ENCODE data around the gene ABLIM3. TPM values are rescaled to one million over a fixed set of nuclear protein-coding genes. Genes with fewer than 3 reads are reported as not detected.

ABLIM3 gene
- total RNA-seq, 2 experiments from 2014 or later: not detected

- Mint-ChIP-seq H3K9me3 (no peaks in the 10 kb centered on the region), H3K36me3 (ENCODE audit: low read depth) (no peaks in the 10 kb centered on the region), H3K27me3 (peaks cover 3% of the 10 kb centered on the region), H3K4me1 (peaks cover 6% of the 10 kb centered on the region), H3K27ac (no peak overlapping the region), H3K4me3 (no peak overlapping the region)
- ChIA-PET POLR2A (no interaction called here), CTCF (interaction anchor here (0.6 to 1.0 kb wide), 2 partner anchors 162 to 249 kb away, joined by 3 read pairs; no protein-coding TSS in a partner anchor)
- DNase-seq: no peak
Measured at GRCh38 chr5:149228618-149229297, 87.5 kb downstream of the ABLIM3 start.

DNA sequence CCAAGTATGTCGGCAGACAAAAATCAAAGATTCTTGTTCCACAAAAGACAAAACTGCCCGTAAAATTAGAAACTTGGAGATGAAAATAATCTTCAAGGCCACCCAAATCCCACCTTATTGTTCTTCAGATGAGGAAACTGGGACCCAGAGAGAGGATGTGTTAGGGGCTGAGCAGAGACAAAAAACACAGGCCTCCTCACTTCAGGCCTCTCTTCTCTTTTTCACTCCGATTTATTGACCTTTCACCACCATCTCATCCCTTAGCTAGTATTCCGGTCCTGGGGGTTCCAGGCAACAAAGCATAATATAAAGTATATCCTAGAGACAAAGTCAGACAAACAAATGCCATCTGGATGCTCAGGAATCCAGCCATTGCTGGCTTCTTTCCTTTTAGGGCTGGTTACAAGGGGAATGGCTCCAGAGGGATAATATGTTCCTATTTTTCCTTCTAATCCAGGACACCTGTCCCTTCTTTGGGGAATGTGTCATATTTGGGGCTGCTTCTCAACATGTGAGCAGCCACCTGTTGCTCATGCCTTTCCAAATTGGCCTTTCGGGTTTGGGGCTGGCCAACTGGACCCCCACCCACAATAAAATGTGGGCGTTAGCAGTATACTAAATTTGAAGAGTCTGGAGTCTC, 88.1 kb downstream of the ABLIM3 start:
- peaks cover 6% of the 10 kb centered on the region for H3K4me1 Mint-ChIP-seq
- no peak for DNase-seq
- POLR2A ChIA-PET: no interaction called here
- no peaks in the 10 kb centered on the region for H3K9me3 Mint-ChIP-seq
- CTCF ChIA-PET: interaction anchor here (0.6 to 1.0 kb wide), 2 partner anchors 162 to 248 kb away, joined by 3 read pairs; no protein-coding TSS in a partner anchor
- H3K36me3 Mint-ChIP-seq (ENCODE audit: low read depth): no peaks in the 10 kb centered on the region
- no peak overlapping the region for H3K27ac Mint-ChIP-seq
- peaks cover 6% of the 10 kb centered on the region for H3K27me3 Mint-ChIP-seq
- H3K4me3 Mint-ChIP-seq: no peak overlapping the region

GRCh38 chr5:149235841-149236240, 94.5 kb downstream of the ABLIM3 start:
- H3K27ac Mint-ChIP-seq: no peak overlapping the region
- no peaks in the 10 kb centered on the region for H3K9me3 Mint-ChIP-seq
- ChIA-PET POLR2A (no interaction called here), CTCF (no interaction called here)
- peaks cover 5% of the 10 kb centered on the region for H3K36me3 Mint-ChIP-seq (ENCODE audit: low read depth)
- H3K27me3 Mint-ChIP-seq: peaks cover 12% of the 10 kb centered on the region
- DNase-seq: no peak
- no peak overlapping the region for H3K4me3 Mint-ChIP-seq
- peaks cover 24% of the 10 kb centered on the region for H3K4me1 Mint-ChIP-seq

DNA sequence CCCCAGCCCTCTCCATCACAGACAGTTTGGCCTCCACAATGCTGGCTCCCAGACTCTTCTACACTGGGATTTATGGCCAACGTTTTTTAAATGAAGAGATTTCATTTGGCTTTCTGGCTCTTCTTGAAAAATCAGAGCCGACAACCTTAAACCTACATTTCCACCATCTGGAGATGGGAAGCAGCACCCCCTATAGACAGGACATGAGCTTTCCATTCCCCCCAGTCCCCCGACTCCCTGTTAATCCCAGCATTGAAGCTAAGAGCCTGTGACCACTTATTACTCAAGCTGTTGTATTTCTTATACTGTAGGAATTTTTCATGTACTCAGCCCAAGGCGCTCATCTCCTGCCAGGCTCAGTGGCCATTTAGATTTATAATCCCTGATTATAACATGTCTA, 96.4 kb downstream of the ABLIM3 start:
- no peak overlapping the region for H3K4me3 Mint-ChIP-seq
- POLR2A ChIA-PET: no interaction called here
- no peak for DNase-seq
- no peak overlapping the region for H3K27ac Mint-ChIP-seq
- peaks cover 8% of the 10 kb centered on the region for H3K36me3 Mint-ChIP-seq (ENCODE audit: low read depth)
- H3K9me3 Mint-ChIP-seq: no peaks in the 10 kb centered on the region
- peaks cover 38% of the 10 kb centered on the region for H3K4me1 Mint-ChIP-seq
- peaks cover 12% of the 10 kb centered on the region for H3K27me3 Mint-ChIP-seq
- CTCF ChIA-PET: interaction anchor here (1.5 kb wide), 1 partner anchor 15 kb away, joined by 3 read pairs; no protein-coding TSS in a partner anchor

- POLR2A ChIA-PET: no interaction called here
Measured at GRCh38 chr5:149238540-149238939, 97.2 kb downstream of the ABLIM3 start.

DNA sequence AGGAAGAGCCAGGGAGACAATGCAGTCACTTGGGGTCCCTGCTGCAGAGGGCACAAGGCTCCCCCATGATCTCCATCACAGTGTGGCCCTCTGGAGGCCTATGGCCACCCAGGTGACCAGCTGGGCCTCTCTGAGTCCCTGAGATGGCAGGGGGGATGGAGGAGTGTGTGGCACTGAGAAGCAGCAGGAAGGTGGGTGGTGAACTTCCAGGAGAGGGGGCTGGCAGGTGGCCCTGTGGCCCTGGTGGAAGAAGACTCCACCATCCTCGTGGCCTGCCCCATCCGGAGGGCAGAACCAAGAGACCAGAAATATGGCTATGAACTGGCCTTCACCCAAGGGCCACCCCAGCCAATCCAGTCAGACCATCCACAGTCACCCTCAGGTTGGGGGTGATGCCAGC, 98.6 kb downstream of the ABLIM3 start:
- peaks cover 40% of the 10 kb centered on the region for H3K4me1 Mint-ChIP-seq
- H3K27me3 Mint-ChIP-seq: peaks cover 7% of the 10 kb centered on the region
- DNase-seq: peak; percentile 8
- H3K9me3 Mint-ChIP-seq: no peaks in the 10 kb centered on the region
- ChIA-PET CTCF (interaction anchor here (0.8 to 1.2 kb wide), 3 partner anchors 11 to 203 kb away, joined by 3 to 5 read pairs (median 4); no protein-coding TSS in a partner anchor), POLR2A (no interaction called here)
- peaks cover 8% of the 10 kb centered on the region for H3K36me3 Mint-ChIP-seq (ENCODE audit: low read depth)
- H3K27ac Mint-ChIP-seq: peak overlapping the region; percentile 98
- H3K4me3 Mint-ChIP-seq: no peak overlapping the region

More at GRCh38 chr5:149238540-149238939, 97.2 kb downstream of the ABLIM3 start:
- no peak overlapping the region for H3K4me3 Mint-ChIP-seq
- no peak for DNase-seq
- H3K36me3 Mint-ChIP-seq (ENCODE audit: low read depth): peaks cover 8% of the 10 kb centered on the region
- no peaks in the 10 kb centered on the region for H3K9me3 Mint-ChIP-seq
- peaks cover 9% of the 10 kb centered on the region for H3K27me3 Mint-ChIP-seq
- peak overlapping the region; percentile 98 for H3K27ac Mint-ChIP-seq
- peaks cover 40% of the 10 kb centered on the region for H3K4me1 Mint-ChIP-seq
- CTCF ChIA-PET: no interaction called here

DNA sequence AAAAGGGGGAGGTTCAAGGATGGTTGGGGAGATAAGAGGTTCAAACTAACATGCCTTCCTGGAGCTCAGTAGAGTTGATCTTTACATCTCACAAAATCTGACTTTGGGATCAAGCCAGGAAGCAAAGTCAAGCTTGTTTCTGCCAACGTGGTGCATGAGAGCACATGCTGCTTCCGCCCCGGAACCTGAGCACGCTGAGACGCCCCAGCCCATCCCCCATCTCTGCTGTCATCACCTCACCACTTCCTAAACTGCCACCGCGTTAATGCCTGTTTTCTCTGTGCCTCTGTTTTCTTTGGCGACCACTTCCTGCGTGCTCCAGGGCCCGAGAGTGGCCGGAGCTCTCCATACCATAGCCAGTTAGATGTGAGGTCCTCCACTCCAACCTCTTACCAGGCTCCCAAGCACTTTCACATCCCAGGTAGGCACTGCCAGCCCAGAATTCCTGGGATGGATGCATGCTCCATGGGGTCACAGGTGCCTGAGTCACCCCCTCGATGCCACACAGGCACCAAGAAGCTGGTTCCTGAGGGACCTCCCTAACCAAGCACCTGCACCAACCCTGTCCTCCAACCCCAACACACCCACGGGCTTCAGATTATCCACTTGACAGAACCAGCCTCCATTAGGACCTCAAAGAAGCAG, 99.2 kb downstream of the ABLIM3 start:
- ChIA-PET CTCF (interaction anchor here (0.8 to 1.8 kb wide), 6 partner anchors 10 to 202 kb away, joined by 3 to 5 read pairs (median 4); partner anchors contain the start of gene ABLIM3), POLR2A (no interaction called here)
- DNase-seq: peak; percentile 93
- peaks cover 8% of the 10 kb centered on the region for H3K36me3 Mint-ChIP-seq (ENCODE audit: low read depth)
- peak overlapping the region; percentile 50 for H3K4me3 Mint-ChIP-seq
- no peaks in the 10 kb centered on the region for H3K9me3 Mint-ChIP-seq
- H3K4me1 Mint-ChIP-seq: peaks cover 45% of the 10 kb centered on the region
- H3K27ac Mint-ChIP-seq: peak overlapping the region; percentile 98
- peaks cover 10% of the 10 kb centered on the region for H3K27me3 Mint-ChIP-seq

- peaks cover 49% of the 10 kb centered on the region for H3K4me1 Mint-ChIP-seq
- CTCF ChIA-PET: interaction anchor here (1.8 kb wide), 1 partner anchor 18 kb away, joined by 4 read pairs; no protein-coding TSS in a partner anchor
- H3K27ac Mint-ChIP-seq: peak overlapping the region; percentile 73
- H3K9me3 Mint-ChIP-seq: peaks cover 7% of the 10 kb centered on the region
- POLR2A ChIA-PET: no interaction called here
- DNase-seq: no peak
- H3K27me3 Mint-ChIP-seq: peaks cover 16% of the 10 kb centered on the region
- no peak overlapping the region for H3K4me3 Mint-ChIP-seq
- H3K36me3 Mint-ChIP-seq (ENCODE audit: low read depth): peaks cover 8% of the 10 kb centered on the region
Measured at GRCh38 chr5:149242339-149242738, 101.0 kb downstream of the ABLIM3 start.

DNA sequence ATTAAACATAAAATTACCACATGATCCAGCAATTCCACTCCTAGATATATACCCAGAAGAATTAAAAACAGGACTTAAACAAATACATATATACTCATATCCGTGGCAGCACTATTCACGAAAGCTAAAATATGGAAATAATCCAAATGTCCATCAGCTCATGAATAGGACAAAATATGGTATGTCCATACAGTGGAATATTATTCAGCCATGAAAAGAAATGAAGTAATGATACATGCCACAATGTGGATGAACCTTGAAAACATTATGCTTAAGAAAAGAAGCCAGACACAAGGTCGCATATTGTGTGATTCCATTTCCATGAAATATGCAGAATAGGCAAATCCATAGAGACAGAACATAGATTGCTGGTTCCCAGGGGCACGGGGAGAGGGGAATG, 105.6 kb downstream of the ABLIM3 start:
- peaks cover 21% of the 10 kb centered on the region for H3K4me1 Mint-ChIP-seq
- H3K27me3 Mint-ChIP-seq: peaks cover 21% of the 10 kb centered on the region
- no peak overlapping the region for H3K4me3 Mint-ChIP-seq
- H3K9me3 Mint-ChIP-seq: peaks cover 7% of the 10 kb centered on the region
- H3K36me3 Mint-ChIP-seq (ENCODE audit: low read depth): no peaks in the 10 kb centered on the region
- H3K27ac Mint-ChIP-seq: no peak overlapping the region
- POLR2A ChIA-PET: no interaction called here
- DNase-seq: no peak
- CTCF ChIA-PET: interaction anchor here (1.7 kb wide), 1 partner anchor 13 kb away, joined by 3 read pairs; no protein-coding TSS in a partner anchor

GRCh38 chr5:149247726-149248125, 106.4 kb downstream of the ABLIM3 start:
- Mint-ChIP-seq H3K9me3 (peaks cover 7% of the 10 kb centered on the region), H3K27me3 (peaks cover 21% of the 10 kb centered on the region), H3K4me3 (no peak overlapping the region), H3K36me3 (ENCODE audit: low read depth) (no peaks in the 10 kb centered on the region), H3K4me1 (peaks cover 15% of the 10 kb centered on the region), H3K27ac (no peak overlapping the region)
- ChIA-PET POLR2A (no interaction called here), CTCF (interaction anchor here (0.6 to 2.4 kb wide), 2 partner anchors 10 to 69 kb away, joined by 3 to 11 read pairs; no protein-coding TSS in a partner anchor)
- DNase-seq: no peak

- H3K9me3 Mint-ChIP-seq: peaks cover 7% of the 10 kb centered on the region
- no peak overlapping the region for H3K4me3 Mint-ChIP-seq
- no peak overlapping the region for H3K27ac Mint-ChIP-seq
- no peaks in the 10 kb centered on the region for H3K36me3 Mint-ChIP-seq (ENCODE audit: low read depth)
- POLR2A ChIA-PET: no interaction called here
- peaks cover 9% of the 10 kb centered on the region for H3K4me1 Mint-ChIP-seq
- CTCF ChIA-PET: interaction anchor here (1.2 kb wide), 1 partner anchor 11 kb away, joined by 5 read pairs; no protein-coding TSS in a partner anchor
- H3K27me3 Mint-ChIP-seq: peaks cover 21% of the 10 kb centered on the region
- no peak for DNase-seq
Measured at GRCh38 chr5:149251546-149251945, 110.3 kb downstream of the ABLIM3 start.

DNA sequence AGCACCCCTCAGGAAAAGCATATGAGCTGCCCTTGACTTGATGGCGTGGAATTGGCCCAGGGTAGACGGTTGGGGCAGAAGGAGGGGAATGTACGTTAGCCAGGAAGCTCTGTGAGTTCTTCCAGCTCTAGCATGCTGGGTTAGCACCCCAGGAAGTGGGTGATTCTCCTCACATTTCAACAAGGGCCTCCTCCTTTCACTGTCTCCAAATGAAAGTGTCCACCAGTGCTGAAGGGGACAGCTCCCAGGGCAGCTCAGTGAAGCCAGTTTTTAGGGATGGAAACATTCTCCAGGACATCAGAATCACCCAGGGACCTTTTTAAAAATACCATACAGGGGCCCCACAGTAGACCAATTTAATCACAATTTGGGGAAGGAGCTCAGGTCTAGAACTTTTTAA, 113.2 kb downstream of the ABLIM3 start:
- Mint-ChIP-seq H3K9me3 (no peaks in the 10 kb centered on the region), H3K27ac (no peak overlapping the region), H3K36me3 (ENCODE audit: low read depth) (no peaks in the 10 kb centered on the region), H3K4me3 (no peak overlapping the region), H3K4me1 (no peaks in the 10 kb centered on the region), H3K27me3 (peaks cover 13% of the 10 kb centered on the region)
- CTCF ChIA-PET: interaction anchor here (1.0 to 1.4 kb wide), 2 partner anchors 11 to 13 kb away, joined by 3 to 6 read pairs; no protein-coding TSS in a partner anchor
- POLR2A ChIA-PET: no interaction called here
- no peak for DNase-seq

DNA sequence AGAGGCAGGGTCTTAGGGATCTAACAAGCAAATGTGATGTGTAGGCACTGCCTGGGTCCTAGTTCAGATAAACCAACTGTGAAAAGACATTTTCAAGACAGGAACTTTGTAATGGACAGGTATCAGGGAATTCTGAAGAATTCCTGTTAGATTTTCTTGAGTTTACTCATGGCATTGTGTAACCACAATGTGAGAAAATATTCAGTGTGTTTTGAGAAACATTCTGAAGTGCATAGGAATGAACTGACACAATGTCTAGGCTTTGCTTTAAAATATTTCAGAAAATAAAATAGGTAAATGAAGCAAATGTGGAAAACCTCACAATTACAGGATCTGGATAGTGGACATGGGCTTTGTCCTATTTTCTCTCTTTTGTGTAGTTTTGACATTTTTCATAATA, 115.2 kb downstream of the ABLIM3 start:
- no peak overlapping the region for H3K4me3 Mint-ChIP-seq
- H3K9me3 Mint-ChIP-seq: no peaks in the 10 kb centered on the region
- ChIA-PET CTCF (interaction anchor here (1.3 kb wide), 1 partner anchor 11 kb away, joined by 3 read pairs; no protein-coding TSS in a partner anchor), POLR2A (no interaction called here)
- no peaks in the 10 kb centered on the region for H3K36me3 Mint-ChIP-seq (ENCODE audit: low read depth)
- no peaks in the 10 kb centered on the region for H3K4me1 Mint-ChIP-seq
- no peak overlapping the region for H3K27ac Mint-ChIP-seq
- peaks cover 8% of the 10 kb centered on the region for H3K27me3 Mint-ChIP-seq
- no peak for DNase-seq

Measured in activated CD4-positive, alpha-beta T cell treated with anti-CD3 and anti-CD28 coated beads, Interleukin-2, amount 10 ng/mL, durations not matched to agents 7 days and 5 days (primary cell).